Loucy (cell line): ENCODE measurements around the gene AGBL3.

Experiments used
- H2AFZ ChIP-seq: fragments of 200-600 bp; sonication (generic); 2 replicates; pipeline ENCODE4 v1.6.0; 2016; ENCODE audit warnings: antibody characterized with exemption, mild to moderate bottlenecking, low read length, moderate library complexity
- H3F3A ChIP-seq: fragments of 200-600 bp; 2 replicates; pipeline ENCODE4 v1.6.0; 2016; ENCODE audit warnings: antibody characterized with exemption, low read depth, mild to moderate bottlenecking
- H3K27me3 ChIP-seq: fragments of 200-600 bp; sonication (generic); 2 replicates; pipeline ENCODE4 v1.6.1; 2014; ENCODE audit warnings: low read length, mild to moderate bottlenecking; ENCODE audit not compliant: insufficient read depth, poor library complexity, severe bottlenecking
- H3K36me3 ChIP-seq: fragments of 200-600 bp; sonication (generic); 2 replicates; pipeline ENCODE4 v1.6.1; 2016; ENCODE audit warnings: low read length; ENCODE audit not compliant: insufficient read depth
- H3K4me1 ChIP-seq: fragments of 200-600 bp; sonication (generic); 2 replicates; pipeline ENCODE4 v1.5.1; 2014; ENCODE audit warnings: low read length, mild to moderate bottlenecking; ENCODE audit not compliant: insufficient read depth, poor library complexity, severe bottlenecking
- H3K4me2 ChIP-seq: fragments of 200-600 bp; sonication (generic); 2 replicates; pipeline ENCODE4 v1.6.0; 2014; ENCODE audit warnings: antibody characterized with exemption, low read length, low read depth, mild to moderate bottlenecking; ENCODE audit not compliant: poor library complexity, severe bottlenecking
- H3K4me3 ChIP-seq: fragments of 200-600 bp; sonication (generic); 2 replicates; pipeline ENCODE4 v1.5.1; 2014; ENCODE audit warnings: low read length, mild to moderate bottlenecking, mixed read lengths; ENCODE audit not compliant: poor library complexity, severe bottlenecking
- H3K79me2 ChIP-seq: fragments of 200-600 bp; sonication (generic); 2 replicates; pipeline ENCODE4 v1.6.1; 2014; ENCODE audit warnings: low read length; ENCODE audit not compliant: insufficient read depth
- H3K9ac ChIP-seq: fragments of 200-600 bp; sonication (generic); 2 replicates; pipeline ENCODE4 v1.6.0; 2014; ENCODE audit warnings: mild to moderate bottlenecking, low read depth, low read length, moderate library complexity; ENCODE audit not compliant: poor library complexity, severe bottlenecking
- H3K9me2 ChIP-seq: fragments of 200-600 bp; sonication (generic); replicated peaks from 2 replicates; pipeline ENCODE4 v1.6.1; 2016; ENCODE audit warnings: low read depth, low read length, mixed read lengths
- H3K9me3 ChIP-seq: fragments of 200-600 bp; sonication (generic); 2 replicates; pipeline ENCODE4 v1.6.1; 2014; ENCODE audit warnings: mild to moderate bottlenecking, antibody characterized with exemption, low read length, low read depth; ENCODE audit not compliant: insufficient read depth
- H4K20me1 ChIP-seq: fragments of 200-600 bp; sonication (generic); 2 replicates; pipeline ENCODE4 v1.6.0; 2014; ENCODE audit warnings: antibody characterized with exemption, low read length, mild to moderate bottlenecking; ENCODE audit not compliant: insufficient read depth, poor library complexity, severe bottlenecking
- EZH2phosphoT487 ChIP-seq: fragments of 200-600 bp; IDR thresholded peaks from 2 replicates; pipeline ENCODE4 v1.6.1; 2018; ENCODE audit warnings: antibody characterized with exemption, mild to moderate bottlenecking, moderate library complexity, borderline replicate concordance
- TF ChIP-seq, protein P1 (sequence below): fragments of 200-600 bp; sonication (generic); conservative IDR thresholded peaks from 2 replicates; pipeline ENCODE4 v1.5.1; 2014; ENCODE audit warnings: mild to moderate bottlenecking, antibody characterized with exemption, low read length

AGBL3 gene

DNA sequence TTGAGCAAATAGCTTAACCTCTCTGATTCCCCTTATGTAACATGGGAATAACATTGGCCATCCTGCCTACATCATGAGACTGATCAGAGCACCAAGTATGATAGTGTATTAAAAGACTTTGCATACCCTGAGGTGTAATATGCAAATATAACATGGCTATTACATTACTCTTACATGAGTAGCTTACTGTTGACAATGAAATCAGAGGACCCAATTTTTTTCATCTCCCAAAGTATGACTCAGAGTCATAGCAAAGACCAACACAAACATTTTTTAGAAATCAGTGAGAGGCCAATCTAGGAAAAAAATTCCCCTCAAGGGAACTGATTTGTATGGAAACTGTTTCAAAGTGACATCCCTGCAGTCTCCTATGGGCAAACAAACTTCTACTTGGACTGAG, 114.5 kb downstream of the AGBL3 start:
- TF ChIP-seq, protein P1, sequence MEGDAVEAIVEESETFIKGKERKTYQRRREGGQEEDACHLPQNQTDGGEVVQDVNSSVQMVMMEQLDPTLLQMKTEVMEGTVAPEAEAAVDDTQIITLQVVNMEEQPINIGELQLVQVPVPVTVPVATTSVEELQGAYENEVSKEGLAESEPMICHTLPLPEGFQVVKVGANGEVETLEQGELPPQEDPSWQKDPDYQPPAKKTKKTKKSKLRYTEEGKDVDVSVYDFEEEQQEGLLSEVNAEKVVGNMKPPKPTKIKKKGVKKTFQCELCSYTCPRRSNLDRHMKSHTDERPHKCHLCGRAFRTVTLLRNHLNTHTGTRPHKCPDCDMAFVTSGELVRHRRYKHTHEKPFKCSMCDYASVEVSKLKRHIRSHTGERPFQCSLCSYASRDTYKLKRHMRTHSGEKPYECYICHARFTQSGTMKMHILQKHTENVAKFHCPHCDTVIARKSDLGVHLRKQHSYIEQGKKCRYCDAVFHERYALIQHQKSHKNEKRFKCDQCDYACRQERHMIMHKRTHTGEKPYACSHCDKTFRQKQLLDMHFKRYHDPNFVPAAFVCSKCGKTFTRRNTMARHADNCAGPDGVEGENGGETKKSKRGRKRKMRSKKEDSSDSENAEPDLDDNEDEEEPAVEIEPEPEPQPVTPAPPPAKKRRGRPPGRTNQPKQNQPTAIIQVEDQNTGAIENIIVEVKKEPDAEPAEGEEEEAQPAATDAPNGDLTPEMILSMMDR, result no peak
- no peak for TF ChIP-seq EZH2phosphoT487
- H4K20me1 ChIP-seq, result no peaks in the 10 kb centered on the region
- H3K27me3 ChIP-seq, result no peaks in the 10 kb centered on the region
- no peaks in the 10 kb centered on the region for H3K9me2 ChIP-seq
- no peaks in the 10 kb centered on the region for H3K36me3 ChIP-seq
- no peak overlapping the region for H3K4me3 ChIP-seq
- H3K4me2 ChIP-seq, result no peak overlapping the region
- H3K9ac ChIP-seq, result no peak overlapping the region
- no peaks in the 10 kb centered on the region for H3F3A ChIP-seq
- H2AFZ ChIP-seq, result no peak overlapping the region
- H3K79me2 ChIP-seq, result no peaks in the 10 kb centered on the region
- H3K9me3 ChIP-seq, result no peaks in the 10 kb centered on the region
- no peaks in the 10 kb centered on the region for H3K4me1 ChIP-seq

DNA sequence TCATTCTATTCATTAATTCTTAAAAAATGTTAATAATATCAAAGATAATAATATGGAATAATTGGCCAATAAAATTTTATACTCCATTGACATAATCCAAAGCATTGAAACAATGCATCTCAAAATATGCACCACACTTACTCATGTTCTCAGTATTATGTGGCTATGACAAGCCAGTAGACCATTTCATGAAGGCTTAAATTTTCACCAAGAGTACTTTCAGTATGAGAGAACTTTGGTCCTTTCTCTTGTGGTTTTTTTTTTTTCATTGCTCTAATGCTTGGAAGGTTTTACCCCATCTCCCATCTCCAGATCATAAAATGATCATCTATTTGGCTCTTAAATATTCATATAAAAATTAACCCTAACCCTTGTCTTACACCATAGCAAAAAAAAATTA, 116.1 kb downstream of the AGBL3 start:
- Histone ChIP-seq H3K4me1 (no peaks in the 10 kb centered on the region), H3K9me3 (no peaks in the 10 kb centered on the region), H3K79me2 (no peaks in the 10 kb centered on the region), H3K9me2 (no peaks in the 10 kb centered on the region), H2AFZ (no peak overlapping the region), H3K4me3 (no peak overlapping the region), H3K4me2 (no peak overlapping the region), H3K36me3 (no peaks in the 10 kb centered on the region), H4K20me1 (no peaks in the 10 kb centered on the region), H3F3A (no peaks in the 10 kb centered on the region), H3K9ac (no peak overlapping the region), H3K27me3 (no peaks in the 10 kb centered on the region)
- no peak for TF ChIP-seq EZH2phosphoT487
- TF ChIP-seq, protein P1, result no peak

DNA sequence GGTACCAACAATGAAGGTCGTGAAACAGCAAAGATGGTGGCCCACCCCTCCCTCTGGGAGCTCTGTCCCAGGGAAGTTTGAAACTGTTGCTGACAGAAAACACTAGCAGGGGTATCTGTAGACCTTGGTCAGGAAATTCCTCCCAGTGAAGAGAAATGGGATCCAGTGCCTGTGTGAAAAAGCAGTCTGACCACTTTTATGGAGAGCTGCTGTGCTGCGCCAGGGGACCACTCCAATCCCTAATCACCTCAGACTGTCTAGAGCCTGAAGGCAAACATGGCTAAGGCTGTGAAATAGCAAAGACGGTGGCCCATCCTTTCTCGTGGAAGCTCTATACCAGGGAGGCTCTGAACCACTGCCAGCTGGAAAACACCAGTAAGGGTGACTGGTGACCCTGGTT, 123.3 kb downstream of the AGBL3 start:
- TF ChIP-seq, protein P1, result no peak
- no peak for TF ChIP-seq EZH2phosphoT487
- Histone ChIP-seq H3K4me2 (no peak overlapping the region), H2AFZ (no peak overlapping the region), H3K27me3 (no peaks in the 10 kb centered on the region), H3K79me2 (no peaks in the 10 kb centered on the region), H3K4me1 (no peaks in the 10 kb centered on the region), H3K9me3 (no peaks in the 10 kb centered on the region), H4K20me1 (no peaks in the 10 kb centered on the region), H3K9me2 (no peaks in the 10 kb centered on the region), H3K36me3 (no peaks in the 10 kb centered on the region), H3F3A (no peaks in the 10 kb centered on the region), H3K4me3 (no peak overlapping the region), H3K9ac (no peak overlapping the region)
